ENCODE data around the gene KMT2E.
A peak's percentile ranks its signal among the peaks of the same experiment; 100 is the strongest.

The KMT2E gene, protein sequence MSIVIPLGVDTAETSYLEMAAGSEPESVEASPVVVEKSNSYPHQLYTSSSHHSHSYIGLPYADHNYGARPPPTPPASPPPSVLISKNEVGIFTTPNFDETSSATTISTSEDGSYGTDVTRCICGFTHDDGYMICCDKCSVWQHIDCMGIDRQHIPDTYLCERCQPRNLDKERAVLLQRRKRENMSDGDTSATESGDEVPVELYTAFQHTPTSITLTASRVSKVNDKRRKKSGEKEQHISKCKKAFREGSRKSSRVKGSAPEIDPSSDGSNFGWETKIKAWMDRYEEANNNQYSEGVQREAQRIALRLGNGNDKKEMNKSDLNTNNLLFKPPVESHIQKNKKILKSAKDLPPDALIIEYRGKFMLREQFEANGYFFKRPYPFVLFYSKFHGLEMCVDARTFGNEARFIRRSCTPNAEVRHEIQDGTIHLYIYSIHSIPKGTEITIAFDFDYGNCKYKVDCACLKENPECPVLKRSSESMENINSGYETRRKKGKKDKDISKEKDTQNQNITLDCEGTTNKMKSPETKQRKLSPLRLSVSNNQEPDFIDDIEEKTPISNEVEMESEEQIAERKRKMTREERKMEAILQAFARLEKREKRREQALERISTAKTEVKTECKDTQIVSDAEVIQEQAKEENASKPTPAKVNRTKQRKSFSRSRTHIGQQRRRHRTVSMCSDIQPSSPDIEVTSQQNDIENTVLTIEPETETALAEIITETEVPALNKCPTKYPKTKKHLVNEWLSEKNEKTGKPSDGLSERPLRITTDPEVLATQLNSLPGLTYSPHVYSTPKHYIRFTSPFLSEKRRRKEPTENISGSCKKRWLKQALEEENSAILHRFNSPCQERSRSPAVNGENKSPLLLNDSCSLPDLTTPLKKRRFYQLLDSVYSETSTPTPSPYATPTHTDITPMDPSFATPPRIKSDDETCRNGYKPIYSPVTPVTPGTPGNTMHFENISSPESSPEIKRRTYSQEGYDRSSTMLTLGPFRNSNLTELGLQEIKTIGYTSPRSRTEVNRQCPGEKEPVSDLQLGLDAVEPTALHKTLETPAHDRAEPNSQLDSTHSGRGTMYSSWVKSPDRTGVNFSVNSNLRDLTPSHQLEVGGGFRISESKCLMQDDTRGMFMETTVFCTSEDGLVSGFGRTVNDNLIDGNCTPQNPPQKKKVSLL (N-terminal part only)

DNA sequence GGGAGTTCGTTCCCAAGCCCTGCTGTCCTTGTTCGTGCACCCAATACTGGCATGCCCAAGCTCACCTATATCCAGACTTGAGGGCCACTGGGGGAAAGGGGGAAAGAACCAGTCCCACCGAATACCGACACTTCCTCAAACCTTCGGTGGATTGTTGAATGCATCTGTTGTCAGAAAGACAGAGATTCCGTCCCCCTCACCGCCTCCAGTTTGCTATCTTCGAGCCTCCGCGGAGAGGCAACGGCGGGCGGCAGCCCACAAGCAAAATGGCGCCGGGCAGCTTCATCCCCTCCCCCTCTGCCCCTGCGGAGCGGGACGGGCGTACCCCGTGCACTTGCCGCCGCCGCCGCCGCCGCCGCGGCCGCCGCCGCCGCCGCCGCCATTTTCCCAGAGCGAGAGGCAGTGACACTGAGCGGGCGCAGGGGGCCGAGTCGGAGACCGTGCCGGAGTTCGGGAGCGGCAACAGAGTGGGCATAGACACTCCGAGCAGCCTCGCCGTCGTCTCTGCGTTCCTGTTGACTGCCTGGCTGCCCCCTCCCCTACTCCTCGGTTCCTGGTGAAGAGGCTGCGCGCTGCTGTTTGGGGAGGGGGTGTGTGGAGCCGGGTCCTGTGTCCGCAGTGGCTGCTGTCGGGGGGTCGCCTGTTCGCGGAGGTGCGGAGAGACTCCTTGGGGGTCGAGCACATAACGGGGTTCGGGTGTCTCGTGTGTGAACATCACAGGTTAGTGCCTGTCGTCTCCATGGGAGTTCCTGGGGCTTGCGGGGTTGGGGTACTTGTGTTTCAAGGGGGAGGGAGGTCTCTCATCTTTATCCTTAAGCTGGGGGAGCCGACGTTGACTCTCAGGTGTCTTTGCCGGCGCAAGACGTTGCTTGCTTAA lies at the start of gene KMT2E:
Gene KMT2E (plus strand): TSS at position 390 of the 877 bp plus-strand sequence. CDS start 26,748 bp downstream, outside the sequence.
- ATAC-seq (replicated peaks; ENCODE audit: extremely low read depth, poor library complexity, severe bottlenecking) = peak; percentile 37
- peak; percentile 85 to 92 for DNase-seq (ENCODE audit: low spot score in 2 of 2)
- H3K36me3 Mint-ChIP-seq (ENCODE audit: insufficient read depth) = peaks cover 57% of the 10 kb centered on the region
- H3K27ac Mint-ChIP-seq (ENCODE audit: low read depth) = peak within 1 kb of the TSS; percentile 100
- peaks cover 53% of the 10 kb centered on the region for H3K4me1 Mint-ChIP-seq
- H3K27me3 Mint-ChIP-seq = no peaks in the 10 kb centered on the region
- H3K4me3 Mint-ChIP-seq = peak within 1 kb of the TSS; percentile 98
- H3K9me3 Mint-ChIP-seq = no peaks in the 10 kb centered on the region

DNA sequence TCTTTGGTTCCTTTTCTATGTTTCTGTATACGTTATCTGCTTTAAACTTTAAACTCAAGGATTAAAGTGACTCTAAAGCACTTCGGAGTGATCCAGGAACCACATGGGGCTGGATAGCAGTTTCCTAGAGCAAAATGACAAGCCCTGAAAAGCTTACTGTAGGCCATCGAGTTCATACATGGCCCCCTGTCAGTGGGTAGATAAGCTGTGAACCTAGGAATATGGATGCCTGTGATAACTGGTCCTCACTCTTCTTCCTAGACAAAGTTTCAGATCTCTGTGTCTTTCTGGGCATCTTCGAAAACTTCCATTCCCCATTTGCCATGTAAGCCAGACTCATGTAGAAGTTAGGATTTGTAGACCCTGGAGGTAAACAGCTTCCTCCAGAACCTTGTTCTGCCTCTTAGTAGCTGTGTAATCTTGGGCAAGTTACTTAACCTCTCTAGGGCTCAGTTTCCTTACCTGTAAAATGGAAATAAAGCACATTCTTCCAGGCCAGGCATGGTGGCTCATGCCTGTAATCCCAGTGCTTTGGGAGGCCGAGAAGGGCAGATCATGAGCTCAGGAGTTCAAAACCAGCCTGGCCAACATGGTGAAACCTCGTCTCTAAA lies 49.3 kb upstream of the KMT2E start:
- ATAC-seq (replicated peaks; ENCODE audit: extremely low read depth, poor library complexity, severe bottlenecking) (no peak), DNase-seq (ENCODE audit: low spot score in 2 of 2) (no peak)
- H3K27ac Mint-ChIP-seq (ENCODE audit: low read depth) = no peak overlapping the region
- peaks cover 3% of the 10 kb centered on the region for H3K36me3 Mint-ChIP-seq (ENCODE audit: insufficient read depth)
- no peaks in the 10 kb centered on the region for H3K9me3 Mint-ChIP-seq
- no peak overlapping the region for H3K4me3 Mint-ChIP-seq
- no peaks in the 10 kb centered on the region for H3K4me1 Mint-ChIP-seq
- H3K27me3 Mint-ChIP-seq = no peaks in the 10 kb centered on the region

DNA sequence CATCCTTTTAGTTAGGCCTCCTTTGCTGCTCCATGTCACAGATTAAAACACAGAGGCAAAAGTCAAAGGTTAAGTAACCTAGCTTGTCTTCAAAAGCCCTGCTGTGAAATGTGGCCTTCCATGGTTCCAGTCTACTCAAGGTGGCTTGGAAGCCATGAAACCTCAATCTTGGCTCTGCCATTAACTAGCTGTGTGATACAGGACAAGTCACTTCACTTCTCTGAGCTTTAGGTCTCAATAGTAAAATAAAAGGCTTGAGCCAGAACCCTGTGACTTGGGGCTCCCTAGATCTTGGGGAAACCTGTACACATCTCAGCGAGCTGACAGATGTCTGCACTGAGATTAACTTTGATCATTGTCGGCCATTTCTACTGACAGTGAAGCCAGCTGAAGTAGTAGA lies 48.0 kb upstream of the KMT2E start:
- no peaks in the 10 kb centered on the region for H3K9me3 Mint-ChIP-seq
- no peak overlapping the region for H3K4me3 Mint-ChIP-seq
- H3K27ac Mint-ChIP-seq (ENCODE audit: low read depth) = no peak overlapping the region
- DNase-seq (ENCODE audit: low spot score in 2 of 2) (no peak), ATAC-seq (replicated peaks; ENCODE audit: extremely low read depth, poor library complexity, severe bottlenecking) (no peak)
- H3K36me3 Mint-ChIP-seq (ENCODE audit: insufficient read depth) = peaks cover 4% of the 10 kb centered on the region
- H3K4me1 Mint-ChIP-seq = no peaks in the 10 kb centered on the region
- H3K27me3 Mint-ChIP-seq = no peaks in the 10 kb centered on the region

DNA sequence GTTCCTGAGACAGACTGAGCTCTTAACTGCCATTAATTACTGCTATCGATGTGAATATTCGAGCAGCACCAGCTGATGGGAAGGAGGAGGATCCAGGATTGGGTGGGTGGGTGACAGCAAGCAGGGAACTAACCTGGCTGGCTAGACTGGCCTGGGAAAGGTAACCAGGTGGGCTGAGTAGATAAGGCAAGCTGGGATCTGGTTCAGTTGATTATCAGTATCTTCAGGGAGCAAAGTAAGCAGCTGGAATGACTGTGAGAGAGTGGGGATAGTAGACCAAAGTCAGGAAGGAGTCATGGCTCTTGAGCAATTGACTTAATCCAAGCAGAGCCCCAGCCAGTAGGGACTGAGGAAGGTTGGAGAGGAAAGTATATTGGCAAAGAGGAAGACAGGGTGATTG lies 46.9 kb upstream of the KMT2E start:
- ATAC-seq (replicated peaks; ENCODE audit: extremely low read depth, poor library complexity, severe bottlenecking) (no peak), DNase-seq (ENCODE audit: low spot score in 2 of 2) (no peak)
- peaks cover 4% of the 10 kb centered on the region for H3K36me3 Mint-ChIP-seq (ENCODE audit: insufficient read depth)
- H3K9me3 Mint-ChIP-seq = no peaks in the 10 kb centered on the region
- H3K27ac Mint-ChIP-seq (ENCODE audit: low read depth) = no peak overlapping the region
- no peaks in the 10 kb centered on the region for H3K27me3 Mint-ChIP-seq
- no peaks in the 10 kb centered on the region for H3K4me1 Mint-ChIP-seq
- H3K4me3 Mint-ChIP-seq = no peak overlapping the region

DNA sequence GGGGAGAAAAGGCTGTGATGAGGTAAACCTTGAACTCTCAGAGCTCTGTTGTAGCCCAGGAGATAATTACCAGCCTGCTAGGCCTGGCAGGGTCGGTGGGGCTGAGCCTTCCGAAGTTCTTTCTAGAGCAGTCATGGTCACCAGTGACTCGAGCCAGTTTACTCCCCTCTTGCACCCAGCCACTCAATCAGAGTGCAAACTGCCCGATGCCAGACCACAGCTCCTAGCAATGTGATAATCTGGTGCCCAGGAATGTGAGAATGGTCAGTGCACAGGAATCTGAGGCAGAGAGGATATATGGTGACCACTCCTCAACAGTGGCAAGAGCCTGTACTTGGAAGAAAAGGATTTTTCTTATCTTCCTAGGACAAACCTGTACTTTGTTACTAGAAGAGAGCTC lies 46.4 kb upstream of the KMT2E start:
- Mint-ChIP-seq H3K9me3 (no peaks in the 10 kb centered on the region), H3K27me3 (no peaks in the 10 kb centered on the region), H3K4me3 (no peak overlapping the region), H3K27ac (ENCODE audit: low read depth) (no peak overlapping the region), H3K36me3 (ENCODE audit: insufficient read depth) (peaks cover 4% of the 10 kb centered on the region), H3K4me1 (no peaks in the 10 kb centered on the region)
- ATAC-seq (replicated peaks; ENCODE audit: extremely low read depth, poor library complexity, severe bottlenecking) (no peak), DNase-seq (ENCODE audit: low spot score in 2 of 2) (no peak)

DNA sequence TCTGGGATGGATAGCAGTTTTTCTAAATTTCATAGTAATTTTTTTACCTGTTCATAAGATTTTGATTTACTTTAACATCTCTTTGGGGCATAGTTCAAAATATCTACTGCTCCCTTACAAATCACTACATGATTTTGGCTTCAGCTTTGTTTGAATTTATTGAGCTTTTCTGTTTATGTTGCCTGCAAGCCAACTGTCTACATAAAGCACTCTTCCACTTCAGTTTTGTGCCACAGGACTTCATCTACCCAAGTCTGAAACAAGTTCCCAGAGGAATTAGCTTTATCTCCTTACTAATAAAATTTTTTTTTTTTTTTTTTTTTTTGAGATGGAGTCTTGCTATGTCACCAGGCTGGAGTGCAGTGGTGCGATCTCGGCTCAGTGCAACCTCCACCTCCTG lies 45.4 kb upstream of the KMT2E start:
- no peaks in the 10 kb centered on the region for H3K4me1 Mint-ChIP-seq
- ATAC-seq (replicated peaks; ENCODE audit: extremely low read depth, poor library complexity, severe bottlenecking) = no peak
- no peak overlapping the region for H3K4me3 Mint-ChIP-seq
- no peak overlapping the region for H3K27ac Mint-ChIP-seq (ENCODE audit: low read depth)
- DNase-seq (ENCODE audit: low spot score in 2 of 2) = no peak
- H3K9me3 Mint-ChIP-seq = no peaks in the 10 kb centered on the region
- peaks cover 4% of the 10 kb centered on the region for H3K36me3 Mint-ChIP-seq (ENCODE audit: insufficient read depth)
- H3K27me3 Mint-ChIP-seq = no peaks in the 10 kb centered on the region

DNA sequence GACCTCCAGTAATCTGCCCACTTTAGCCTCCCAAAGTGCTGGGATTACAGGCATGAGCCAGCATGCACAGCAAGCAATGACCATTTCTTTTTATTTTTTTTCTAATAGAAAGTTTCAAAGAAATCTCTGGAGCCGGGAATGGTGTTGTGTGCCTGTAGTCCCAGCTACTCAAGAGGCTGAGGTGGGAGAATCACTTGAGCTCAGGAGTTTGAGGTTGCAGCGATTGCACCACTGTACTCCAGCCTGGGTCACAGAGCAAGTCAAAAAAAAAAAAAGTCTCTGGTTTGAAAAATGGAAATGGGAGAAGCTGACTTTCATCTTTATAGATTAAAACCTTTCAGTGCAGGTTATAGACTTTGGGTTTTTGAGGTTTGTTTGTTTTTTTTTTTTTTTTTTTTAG lies 44.8 kb upstream of the KMT2E start:
- Mint-ChIP-seq H3K4me3 (no peak overlapping the region), H3K9me3 (no peaks in the 10 kb centered on the region), H3K27ac (ENCODE audit: low read depth) (no peak overlapping the region), H3K4me1 (no peaks in the 10 kb centered on the region), H3K27me3 (no peaks in the 10 kb centered on the region), H3K36me3 (ENCODE audit: insufficient read depth) (peaks cover 1% of the 10 kb centered on the region)
- DNase-seq (ENCODE audit: low spot score in 2 of 2) (no peak), ATAC-seq (replicated peaks; ENCODE audit: extremely low read depth, poor library complexity, severe bottlenecking) (no peak)

DNA sequence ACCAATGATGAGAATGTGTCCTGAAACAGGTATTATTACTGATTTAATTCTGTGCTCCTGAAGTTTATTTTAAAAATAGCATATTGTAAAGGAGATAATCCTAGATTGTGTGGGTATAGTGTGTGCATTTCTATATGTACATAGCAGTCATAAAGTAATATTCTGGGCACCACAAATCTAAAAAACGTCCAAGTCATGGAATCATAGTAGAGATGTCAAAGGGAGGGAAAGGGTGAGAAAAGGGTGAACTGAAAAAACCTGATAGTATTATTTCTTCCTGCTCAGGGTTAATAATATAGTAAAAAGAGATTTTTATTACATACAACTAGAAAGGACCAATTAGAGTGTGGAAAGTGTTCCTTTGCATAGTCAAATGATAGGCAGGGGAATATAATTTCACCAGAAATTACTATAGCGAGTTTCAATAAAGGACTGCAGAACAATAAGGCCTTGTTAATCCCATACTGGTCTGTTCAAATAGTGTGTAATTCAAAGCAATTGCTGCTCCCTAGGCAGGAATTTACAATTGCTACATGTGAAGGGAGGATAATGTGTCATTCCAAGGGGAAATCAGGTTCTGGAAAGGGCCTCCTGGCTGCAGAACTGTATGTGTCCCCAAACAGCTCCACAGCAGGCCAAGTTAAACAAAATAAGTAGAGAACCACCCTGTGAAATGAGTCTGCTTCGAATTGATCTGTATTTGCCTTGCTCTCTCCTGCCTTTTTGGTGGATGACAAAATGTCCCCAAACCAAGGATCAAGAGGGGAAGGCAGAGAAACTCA lies 42.5 kb upstream of the KMT2E start:
- H3K36me3 Mint-ChIP-seq (ENCODE audit: insufficient read depth) = peaks cover 3% of the 10 kb centered on the region
- no peaks in the 10 kb centered on the region for H3K4me1 Mint-ChIP-seq
- H3K27me3 Mint-ChIP-seq = no peaks in the 10 kb centered on the region
- no peak overlapping the region for H3K4me3 Mint-ChIP-seq
- ATAC-seq (replicated peaks; ENCODE audit: extremely low read depth, poor library complexity, severe bottlenecking) = no peak
- H3K9me3 Mint-ChIP-seq = no peaks in the 10 kb centered on the region
- DNase-seq (ENCODE audit: low spot score in 2 of 2) = no peak
- no peak overlapping the region for H3K27ac Mint-ChIP-seq (ENCODE audit: low read depth)

DNA sequence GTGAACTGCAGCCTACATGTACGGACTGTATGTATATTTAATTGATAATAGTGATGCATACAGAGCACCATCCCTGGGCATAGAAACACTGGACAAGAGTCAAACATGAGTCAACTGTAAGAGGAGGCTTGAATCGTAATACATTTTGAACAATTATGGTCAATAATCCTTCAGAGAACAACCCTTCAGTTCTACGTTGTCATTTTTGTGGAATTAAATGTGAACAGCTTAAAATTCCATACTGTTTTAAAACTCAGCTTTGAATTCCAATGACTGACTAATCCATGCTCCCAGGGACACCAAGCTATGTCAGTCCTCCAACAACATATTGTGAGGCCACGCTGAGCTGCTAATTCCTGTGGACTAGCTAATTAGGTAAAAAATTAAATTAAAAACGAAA lies 41.5 kb upstream of the KMT2E start:
- peaks cover 3% of the 10 kb centered on the region for H3K36me3 Mint-ChIP-seq (ENCODE audit: insufficient read depth)
- H3K27ac Mint-ChIP-seq (ENCODE audit: low read depth) = no peak overlapping the region
- no peak for DNase-seq (ENCODE audit: low spot score in 2 of 2)
- no peaks in the 10 kb centered on the region for H3K4me1 Mint-ChIP-seq
- no peak overlapping the region for H3K4me3 Mint-ChIP-seq
- no peaks in the 10 kb centered on the region for H3K27me3 Mint-ChIP-seq
- ATAC-seq (replicated peaks; ENCODE audit: extremely low read depth, poor library complexity, severe bottlenecking) = no peak
- H3K9me3 Mint-ChIP-seq = no peaks in the 10 kb centered on the region

DNA sequence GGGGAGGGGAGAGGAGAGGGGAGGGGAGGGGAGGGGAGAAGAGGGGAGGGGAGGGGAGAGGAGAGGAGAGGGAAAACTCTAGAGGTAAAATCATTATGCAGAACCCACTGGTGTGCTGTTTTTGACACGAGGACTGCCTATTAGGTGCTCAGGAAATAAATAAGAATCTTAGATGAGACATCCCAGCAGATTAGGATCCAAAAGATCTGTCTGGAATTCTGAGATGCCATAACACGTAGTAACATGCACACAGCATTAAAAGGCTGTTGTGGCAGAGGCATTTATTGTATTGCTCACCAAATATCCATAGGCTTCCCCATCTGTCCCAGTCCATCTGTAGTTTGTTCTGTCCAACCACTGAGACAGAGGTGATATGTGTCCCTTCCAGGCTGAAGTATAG lies 40.8 kb upstream of the KMT2E start:
- Mint-ChIP-seq H3K27me3 (no peaks in the 10 kb centered on the region), H3K4me1 (no peaks in the 10 kb centered on the region), H3K27ac (ENCODE audit: low read depth) (no peak overlapping the region), H3K36me3 (ENCODE audit: insufficient read depth) (peaks cover 3% of the 10 kb centered on the region), H3K9me3 (no peaks in the 10 kb centered on the region), H3K4me3 (no peak overlapping the region)
- ATAC-seq (replicated peaks; ENCODE audit: extremely low read depth, poor library complexity, severe bottlenecking) (no peak), DNase-seq (ENCODE audit: low spot score in 2 of 2) (no peak)

DNA sequence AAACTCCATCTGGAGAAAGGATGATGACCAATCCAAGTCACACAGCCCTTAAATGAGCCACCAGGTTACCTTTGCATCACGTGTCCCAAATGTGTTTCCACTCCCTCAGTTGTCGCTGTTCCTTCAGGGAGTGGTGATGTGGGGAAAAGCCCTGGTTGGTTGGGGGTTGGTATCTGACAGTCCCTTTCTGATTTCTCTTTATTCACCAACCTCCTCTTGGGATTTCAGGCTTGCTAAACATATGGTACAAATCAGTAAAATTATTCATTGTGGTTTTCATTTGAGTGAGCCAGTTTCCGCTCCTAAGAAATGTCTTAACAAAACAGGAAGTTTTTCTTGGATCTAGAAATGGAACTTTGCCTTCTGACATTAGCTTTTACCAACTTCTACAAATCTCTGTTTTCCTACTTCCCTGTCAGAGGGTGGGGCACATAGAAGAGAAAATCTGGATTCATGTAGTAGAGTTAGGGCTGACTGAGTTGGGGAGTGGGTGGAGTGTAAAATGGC lies 40.0 kb upstream of the KMT2E start:
- no peaks in the 10 kb centered on the region for H3K9me3 Mint-ChIP-seq
- H3K27me3 Mint-ChIP-seq = no peaks in the 10 kb centered on the region
- ATAC-seq (replicated peaks; ENCODE audit: extremely low read depth, poor library complexity, severe bottlenecking) (no peak), DNase-seq (ENCODE audit: low spot score in 2 of 2) (no peak)
- H3K4me1 Mint-ChIP-seq = no peaks in the 10 kb centered on the region
- H3K27ac Mint-ChIP-seq (ENCODE audit: low read depth) = no peak overlapping the region
- H3K36me3 Mint-ChIP-seq (ENCODE audit: insufficient read depth) = peaks cover 3% of the 10 kb centered on the region
- H3K4me3 Mint-ChIP-seq = no peak overlapping the region

Data from central memory CD8-positive, alpha-beta T cell (primary cell).